Calu3 (cell line): ENCODE measurements around the gene NRN1L. TPM values are rescaled to one million over a fixed set of nuclear protein-coding genes. Genes with fewer than 3 reads are reported as not detected.

Source experiments
- BruUV-seq: library from RNA; stranded (reverse); fragments of 400-500 nt; replicated peaks from 2 replicates; lab custom pipeline; 2021; lab: Mats Ljungman, UMichigan
- CTCF ChIA-PET: fragments of 300-600 bp; sonication (Branson Sonifier 250); formaldehyde crosslinking; loops from one replicate; lab custom pipeline; 2022; ENCODE audit warnings: antibody characterized with exemption; lab: Charles Lee
- DNase-seq: peaks from one replicate; pipeline ENCODE4 v3.0.0; 2022
- H3K27ac Mint-ChIP-seq: one replicate; pipeline ENCODE4 v1.8.0; 2022; ENCODE audit warnings: mixed read lengths; ENCODE audit not compliant: unreplicated experiment
- H3K27me3 Mint-ChIP-seq: one replicate; pipeline ENCODE4 v1.8.0; 2022; ENCODE audit warnings: mixed read lengths; ENCODE audit not compliant: unreplicated experiment
- H3K36me3 Mint-ChIP-seq: one replicate; pipeline ENCODE4 v1.8.0; 2022; ENCODE audit warnings: mild to moderate bottlenecking, moderate library complexity, mixed read lengths; ENCODE audit not compliant: insufficient read depth, unreplicated experiment
- H3K4me1 Mint-ChIP-seq: one replicate; pipeline ENCODE4 v1.8.0; 2022; ENCODE audit warnings: mild to moderate bottlenecking, low read depth, mixed read lengths; ENCODE audit not compliant: unreplicated experiment
- H3K4me3 Mint-ChIP-seq: one replicate; pipeline ENCODE4 v1.8.0; 2022; ENCODE audit warnings: mild to moderate bottlenecking, low read depth, moderate library complexity, mixed read lengths; ENCODE audit not compliant: unreplicated experiment
- H3K9me3 Mint-ChIP-seq: one replicate; pipeline ENCODE4 v1.8.0; 2022; ENCODE audit warnings: low read depth, mixed read lengths; ENCODE audit not compliant: unreplicated experiment
- intact Hi-C: fragments of 100-400 bp; cut with micrococcal nuclease; formaldehyde crosslinking; loops from one replicate; pipeline ENCODE4 v1.10.0; 2022; ENCODE audit not compliant: unreplicated experiment
- total RNA-seq: library from RNA; stranded (reverse); gene quantifications from 2 replicates; pipeline ENCODE4 v1.2.3, GENCODE V29; 2022
- TF ChIP-seq, protein P1 (sequence below): fragments of 200-600 bp; IDR thresholded peaks from one replicate; pipeline ENCODE4 v1.8.0; 2022; ENCODE audit warnings: antibody characterized with exemption; ENCODE audit not compliant: unreplicated experiment

NRN1L gene
- total RNA-seq, 1 experiment from 2014 or later = not detected

DNA sequence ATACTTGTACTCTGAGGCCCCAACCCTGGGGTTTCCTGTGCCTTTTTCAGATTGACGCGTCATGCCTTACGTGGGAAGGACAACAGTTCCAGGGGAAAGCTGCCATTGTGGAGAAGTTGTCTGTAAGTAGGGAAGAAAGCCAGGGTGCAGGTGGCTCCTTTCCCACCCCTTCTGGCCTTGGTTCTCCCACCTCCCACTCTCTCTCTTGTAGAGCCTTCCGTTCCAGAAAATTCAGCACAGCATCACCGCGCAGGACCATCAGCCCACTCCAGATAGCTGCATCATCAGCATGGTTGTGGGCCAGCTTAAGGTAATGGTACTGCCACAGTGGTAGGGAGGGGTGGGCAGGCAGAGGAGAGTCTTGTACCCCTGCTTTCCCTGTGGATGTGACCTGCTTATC is 16.4 kb upstream of the NRN1L start:
- BruUV-seq = no TSS peak
- Mint-ChIP-seq H3K27me3 (no peaks in the 10 kb centered on the region), H3K36me3 (peaks cover 64% of the 10 kb centered on the region), H3K4me1 (peaks cover 8% of the 10 kb centered on the region), H3K27ac (no peak overlapping the region), H3K4me3 (no peak overlapping the region), H3K9me3 (no peaks in the 10 kb centered on the region)
- intact Hi-C loops = no loop called here
- no peak for DNase-seq
- CTCF ChIA-PET = no interaction called here
- TF ChIP-seq, protein P1, sequence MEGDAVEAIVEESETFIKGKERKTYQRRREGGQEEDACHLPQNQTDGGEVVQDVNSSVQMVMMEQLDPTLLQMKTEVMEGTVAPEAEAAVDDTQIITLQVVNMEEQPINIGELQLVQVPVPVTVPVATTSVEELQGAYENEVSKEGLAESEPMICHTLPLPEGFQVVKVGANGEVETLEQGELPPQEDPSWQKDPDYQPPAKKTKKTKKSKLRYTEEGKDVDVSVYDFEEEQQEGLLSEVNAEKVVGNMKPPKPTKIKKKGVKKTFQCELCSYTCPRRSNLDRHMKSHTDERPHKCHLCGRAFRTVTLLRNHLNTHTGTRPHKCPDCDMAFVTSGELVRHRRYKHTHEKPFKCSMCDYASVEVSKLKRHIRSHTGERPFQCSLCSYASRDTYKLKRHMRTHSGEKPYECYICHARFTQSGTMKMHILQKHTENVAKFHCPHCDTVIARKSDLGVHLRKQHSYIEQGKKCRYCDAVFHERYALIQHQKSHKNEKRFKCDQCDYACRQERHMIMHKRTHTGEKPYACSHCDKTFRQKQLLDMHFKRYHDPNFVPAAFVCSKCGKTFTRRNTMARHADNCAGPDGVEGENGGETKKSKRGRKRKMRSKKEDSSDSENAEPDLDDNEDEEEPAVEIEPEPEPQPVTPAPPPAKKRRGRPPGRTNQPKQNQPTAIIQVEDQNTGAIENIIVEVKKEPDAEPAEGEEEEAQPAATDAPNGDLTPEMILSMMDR = no peak

DNA sequence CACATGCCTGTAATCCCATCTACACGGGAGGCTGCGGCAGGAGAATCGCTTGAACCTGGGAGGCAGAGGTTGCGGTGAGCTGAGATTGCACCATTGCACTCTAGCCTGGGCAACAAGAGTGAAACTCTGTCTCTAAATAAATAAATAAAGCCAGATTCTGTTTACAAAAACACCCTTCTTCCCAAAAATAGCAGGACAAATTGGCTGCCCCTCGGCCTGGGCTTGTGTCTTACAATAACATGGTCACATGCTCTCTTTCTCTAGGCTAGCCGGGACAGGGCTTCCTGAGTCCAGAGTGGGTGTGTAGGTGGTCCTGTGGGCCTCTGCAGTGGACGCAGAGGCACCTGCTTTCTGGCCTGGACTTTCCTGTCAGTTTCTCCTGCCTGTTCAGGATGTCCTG is 15.0 kb upstream of the NRN1L start:
- H3K36me3 Mint-ChIP-seq = peaks cover 73% of the 10 kb centered on the region
- H3K27me3 Mint-ChIP-seq = no peaks in the 10 kb centered on the region
- no peak overlapping the region for H3K27ac Mint-ChIP-seq
- H3K4me3 Mint-ChIP-seq = no peak overlapping the region
- CTCF ChIA-PET = no interaction called here
- H3K9me3 Mint-ChIP-seq = no peaks in the 10 kb centered on the region
- TF ChIP-seq, protein P1 = no peak
- peaks cover 18% of the 10 kb centered on the region for H3K4me1 Mint-ChIP-seq
- no TSS peak for BruUV-seq
- intact Hi-C loops = no loop called here
- DNase-seq = no peak

DNA sequence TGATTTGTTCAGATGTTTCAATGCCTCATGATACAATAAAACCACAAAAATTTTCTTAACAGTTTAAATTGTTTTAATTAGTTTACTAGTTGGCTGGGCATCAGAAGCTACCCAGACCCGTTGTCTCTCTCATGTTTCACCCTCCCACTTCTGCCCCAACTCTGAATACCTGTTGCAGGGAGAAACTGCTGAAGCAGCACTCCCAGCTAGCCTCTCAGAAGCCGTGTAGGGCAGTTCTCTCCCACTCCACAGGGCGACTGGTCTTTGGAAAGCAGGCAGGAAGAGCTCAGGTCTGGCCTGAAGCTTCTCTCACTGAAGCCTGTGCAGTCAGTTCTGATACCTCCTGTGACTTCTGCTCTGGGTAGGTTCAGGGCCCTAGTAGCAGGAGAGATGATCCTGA is 13.4 kb upstream of the NRN1L start:
- no TSS peak for BruUV-seq
- DNase-seq = no peak
- intact Hi-C loops = no loop called here
- peaks cover 31% of the 10 kb centered on the region for H3K4me1 Mint-ChIP-seq
- no peaks in the 10 kb centered on the region for H3K9me3 Mint-ChIP-seq
- H3K27ac Mint-ChIP-seq = no peak overlapping the region
- no peaks in the 10 kb centered on the region for H3K27me3 Mint-ChIP-seq
- CTCF ChIA-PET = interaction anchor here (0.6 to 0.7 kb wide), 3 partner anchors 13 to 90 kb away, joined by 3 to 8 read pairs (median 5); partner anchors contain the start of gene NRN1L
- peaks cover 67% of the 10 kb centered on the region for H3K36me3 Mint-ChIP-seq
- TF ChIP-seq, protein P1 = no peak
- H3K4me3 Mint-ChIP-seq = no peak overlapping the region

DNA sequence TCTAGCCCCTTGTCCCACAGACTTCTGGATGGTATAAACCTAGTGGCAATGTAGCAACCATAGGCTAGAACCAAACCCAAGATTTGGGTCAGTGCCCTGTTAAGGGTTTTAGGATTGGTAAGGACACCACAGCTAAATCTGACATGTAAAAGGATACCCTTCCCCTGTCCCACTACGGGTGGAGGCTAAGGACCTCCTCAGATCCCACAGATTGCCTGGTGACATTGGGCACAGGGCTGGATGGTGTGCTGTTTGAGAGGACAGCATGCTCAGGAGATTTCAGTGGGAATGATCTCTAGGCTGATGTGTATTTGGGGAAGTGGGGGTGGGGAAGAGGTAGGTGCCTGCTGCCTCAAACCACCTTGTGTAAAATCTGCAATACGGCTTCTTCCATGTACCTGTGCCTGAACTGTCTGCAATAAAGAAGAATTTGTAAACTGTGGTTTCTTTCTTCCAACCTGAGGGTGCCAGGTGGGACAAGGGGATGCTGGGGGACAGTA is 12.5 kb upstream of the NRN1L start:
- Mint-ChIP-seq H3K4me1 (peaks cover 31% of the 10 kb centered on the region), H3K36me3 (peaks cover 58% of the 10 kb centered on the region), H3K4me3 (peak overlapping the region; percentile 87), H3K27ac (peak overlapping the region; percentile 84), H3K9me3 (no peaks in the 10 kb centered on the region), H3K27me3 (no peaks in the 10 kb centered on the region)
- TF ChIP-seq, protein P1 = no peak
- no TSS peak for BruUV-seq
- DNase-seq = no peak
- intact Hi-C loops = no loop called here
- CTCF ChIA-PET = no interaction called here
